NCI-H524 treated with DMSO at 0.1 percent for 48 hours (cell line): ENCODE measurements around the gene MAPK10.

ENCODE experiments used
- DNase-seq: peaks from one replicate; lab custom pipeline; 2025; lab: John Stamatoyannopoulos, UW

Gene MAPK10

GRCh38 chr4:86274642-86275041, 85.2 kb downstream of the MAPK10 start:
- DNase-seq = no peak

- DNase-seq = no peak
These were observed 87.2 kb downstream of the MAPK10 start for GRCh38 chr4:86272669-86273068.

GRCh38 chr4:86271057-86271456, 88.8 kb downstream of the MAPK10 start:
- no peak for DNase-seq

- DNase-seq = no peak
These were observed 90.5 kb downstream of the MAPK10 start for GRCh38 chr4:86269354-86269753.

- no peak for DNase-seq
These were observed 95.6 kb downstream of the MAPK10 start for GRCh38 chr4:86264241-86264640.

- DNase-seq = no peak
These were observed 98.2 kb downstream of the MAPK10 start for GRCh38 chr4:86261636-86262035.

- DNase-seq = no peak
These were observed 103.8 kb downstream of the MAPK10 start for GRCh38 chr4:86256086-86256485.

- no peak for DNase-seq
These were observed 109.2 kb downstream of the MAPK10 start for GRCh38 chr4:86250619-86251018.

- DNase-seq = no peak
These were observed 109.8 kb downstream of the MAPK10 start for GRCh38 chr4:86250006-86250405.

GRCh38 chr4:86249074-86249473, 110.8 kb downstream of the MAPK10 start:
- no peak for DNase-seq

GRCh38 chr4:86247906-86248305, 111.9 kb downstream of the MAPK10 start:
- DNase-seq = no peak

- no peak for DNase-seq
These were observed 112.5 kb downstream of the MAPK10 start for GRCh38 chr4:86247320-86247719.

GRCh38 chr4:86243750-86244149, 116.1 kb downstream of the MAPK10 start:
- DNase-seq = no peak

GRCh38 chr4:86242677-86243076, 117.2 kb downstream of the MAPK10 start:
- no peak for DNase-seq

GRCh38 chr4:86235549-86235948, 124.3 kb downstream of the MAPK10 start:
- no peak for DNase-seq

- DNase-seq = no peak
These were observed 126.2 kb downstream of the MAPK10 start for GRCh38 chr4:86233681-86234080.

GRCh38 chr4:86233090-86233489, 126.8 kb downstream of the MAPK10 start:
- DNase-seq = no peak

- no peak for DNase-seq
These were observed 136.4 kb downstream of the MAPK10 start for GRCh38 chr4:86223472-86223871.

- DNase-seq = no peak
These were observed 138.9 kb downstream of the MAPK10 start for GRCh38 chr4:86221002-86221401.

- no peak for DNase-seq
These were observed 139.7 kb downstream of the MAPK10 start for GRCh38 chr4:86220121-86220520.

- DNase-seq = no peak
These were observed 140.9 kb downstream of the MAPK10 start for GRCh38 chr4:86218746-86219473.

GRCh38 chr4:86203176-86203575, 156.7 kb downstream of the MAPK10 start:
- DNase-seq = no peak

GRCh38 chr4:86185659-86186058, 174.2 kb downstream of the MAPK10 start:
- DNase-seq = no peak

- no peak for DNase-seq
These were observed 175.0 kb downstream of the MAPK10 start for GRCh38 chr4:86184901-86185285.
